Transverse colon (tissue), 4 donors: Measurements from ENCODE around the gene PFKFB2. TPM values are rescaled to one million over a fixed set of nuclear protein-coding genes. Genes with fewer than 3 reads are reported as not detected.

Experiments
- DNase-seq: peaks from one replicate; pipeline ENCODE4 v3.0.0-alpha.2; 2019
- H3K27ac ChIP-seq, 4 donors: fragments of 200-600 bp; sonication (generic); 2 replicates each; pipeline ENCODE4 v1.5.1; 2016 to 2018; ENCODE audit warnings: inconsistent platforms in 4 of 4
- H3K27me3 ChIP-seq: fragments of 200-600 bp; sonication (generic); 2 replicates; pipeline ENCODE4 v1.5.1; 2017; ENCODE audit warnings: inconsistent platforms
- H3K36me3 ChIP-seq, 4 donors: fragments of 200-600 bp; sonication (generic); 2 replicates each; pipeline ENCODE4 v1.5.1; 2017 to 2019; ENCODE audit warnings: inconsistent platforms in 4 of 4
- H3K4me1 ChIP-seq, 4 donors: fragments of 200-600 bp; sonication (generic); 2 replicates each; pipeline ENCODE4 v1.5.1; 2017 to 2020; ENCODE audit warnings: inconsistent platforms in 4 of 4
- H3K4me3 ChIP-seq, 4 donors: fragments of 200-600 bp; sonication (generic); 1 replicate in 1 of 4; 2 replicates in 3 of 4; pipeline versions ENCODE4 v1.5.1 to v1.6.1; 2017 to 2019; ENCODE audit warnings: inconsistent platforms in 4 of 4
- H3K9me3 ChIP-seq, 2 donors: fragments of 200-600 bp; sonication (generic); 2 replicates each; pipeline ENCODE4 v1.5.1; 2017 to 2019; ENCODE audit warnings: inconsistent platforms in 2 of 2
- CTCF ChIP-seq, 5 experiments: fragments of 200-600 bp in 3 of 5; fragments of 450-650 bp in 2 of 5; sonication (generic) in 3 of 5; IDR thresholded peaks; 1 replicate in 2 of 5; 2 replicates in 3 of 5; pipeline ENCODE4 v1.5.1; 2016 to 2017; ENCODE audit warnings: antibody characterized with exemption in 5 of 5, inconsistent platforms in 3 of 5, mild to moderate bottlenecking in 2 of 5, moderate library complexity in 1 of 5
- EP300 ChIP-seq: sonication (generic); formaldehyde crosslinking; IDR thresholded peaks from one replicate; pipeline ENCODE4 v1.6.1; 2017; ENCODE audit warnings: antibody characterized with exemption, low read depth
- POLR2A ChIP-seq: fragments of 450-650 bp; IDR thresholded peaks from one replicate; pipeline ENCODE4 v1.6.1; 2016; ENCODE audit warnings: antibody characterized with exemption, mild to moderate bottlenecking, moderate library complexity
- POLR2AphosphoS5 ChIP-seq, 3 donors: sonication (generic); formaldehyde crosslinking; IDR thresholded peaks; one replicate each; pipeline ENCODE4 v1.6.1; 2016; ENCODE audit warnings: antibody characterized with exemption in 3 of 3
- WGBS, 2 donors: methylation state at CpG; one replicate each; pipeline ENCODE4 v1.1.5; 2018; ENCODE audit warnings: low coverage in 1 of 2; 5-methylcytosine and 5-hydroxymethylcytosine counted together
- in situ Hi-C, 4 donors: fragments of 200-750 bp; cut with MboI; loops; one replicate each; pipeline versions ENCODE4 v1.15.0 to v1.15.1; 2017; ENCODE audit warnings: low sequenced_read_pairs in 3 of 4, low pct_ligation_motif_present in 1 of 4, low pct_unique_long_range_greater_than_20kb in 1 of 4
- intact Hi-C: fragments of 100-400 bp; cut with DNase I; formaldehyde crosslinking; loops from one replicate; pipeline ENCODE4 v1.15.1; 2023; ENCODE audit warnings: low total_unique reads
- total RNA-seq, 4 donors: library from RNA; depleted of rRNA; stranded (reverse); fragments of >200 nt; gene quantifications; one replicate each; pipeline ENCODE4 v1.1.0, GENCODE V29; 2016

The PFKFB2 gene
- total RNA-seq = 100 to 1,000 TPM in 1 of 4 donors, 10 to 100 TPM in 3; 84.2 to 155 (median 91.1) TPM

DNA sequence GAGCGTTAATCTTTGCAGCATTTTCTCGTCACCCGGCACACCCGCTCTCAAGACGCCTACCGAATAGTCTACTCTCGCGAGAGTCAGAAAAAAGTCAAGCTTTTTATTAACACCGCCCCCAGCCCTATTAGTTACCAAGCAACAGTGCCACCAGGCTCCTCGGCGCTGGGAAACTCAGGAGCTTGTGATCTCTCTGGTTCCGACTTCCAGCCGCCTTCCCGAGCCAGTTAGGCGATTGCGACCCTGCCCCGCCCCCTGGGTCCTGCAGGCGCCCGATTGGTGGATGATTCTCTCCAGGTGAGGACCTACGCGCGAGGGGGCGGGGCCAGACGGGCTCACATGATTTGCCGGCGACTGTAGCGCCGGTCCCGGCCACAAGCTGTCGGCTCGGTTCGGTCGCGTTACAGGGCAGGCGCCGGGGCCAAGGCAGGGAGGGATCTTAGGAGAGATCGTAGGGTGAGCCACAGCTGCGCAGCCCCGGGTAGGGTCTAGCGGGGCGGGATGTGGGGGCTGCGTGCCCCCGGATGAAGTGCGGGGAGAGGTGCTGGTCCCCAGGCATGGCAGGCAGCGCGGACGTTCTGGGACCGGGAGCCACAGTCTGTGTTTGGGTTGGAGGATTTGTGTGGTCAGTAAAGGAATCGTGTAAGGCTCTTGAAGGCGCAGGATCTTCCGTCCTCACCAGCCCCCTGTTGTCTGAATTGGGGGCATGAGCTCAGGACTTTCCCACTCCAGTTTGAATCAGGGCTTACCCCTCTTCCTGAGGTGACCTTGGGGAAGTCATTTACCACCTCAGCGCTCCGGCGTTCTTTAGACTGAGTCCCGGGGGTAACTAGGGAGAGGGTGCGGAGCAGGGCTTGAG, at the start of gene PFKFB2:
Gene PFKFB2, plus strand, starts transcription at position 365 of the 859 bp plus-strand sequence. CDS start 1,443 bp downstream, outside the sequence.
- no peaks in the 10 kb centered on the region for H3K9me3 ChIP-seq
- peak; percentile 99 for DNase-seq
- H3K27ac ChIP-seq = peak within 1 kb of the TSS; percentile 92 to 96 (median 92)
- peaks cover 0 to 14% (median 2%) of the 10 kb centered on the region in 4 donors for H3K36me3 ChIP-seq
- H3K4me3 ChIP-seq = peak within 1 kb of the TSS; percentile 53 to 86 (median 60)
- intact Hi-C loops = no loop called here
- TF ChIP-seq EP300 = no peak
- TF ChIP-seq POLR2A = peak; percentile 99
- TF ChIP-seq POLR2AphosphoS5 (IDR thresholded peaks at IDR 0.05) = peak; percentile 94 to 99 (median 99)
- peak in 4 of 5 experiments; percentile 15 to 84 (median 52) for TF ChIP-seq CTCF (IDR thresholded peaks at IDR 0.05)
- in situ Hi-C loops = no loop called here
- H3K27me3 ChIP-seq = no peaks in the 10 kb centered on the region
- H3K4me1 ChIP-seq = peaks cover 8 to 71% (median 36%) of the 10 kb centered on the region in 4 donors
- 3 to 4% methylated on average over 7 to 38 of the region's 56 CpGs for WGBS, 2 donors

- TF ChIP-seq CTCF (IDR thresholded peaks at IDR 0.05) (peak; percentile 57 to 74 (median 64)), EP300 (no peak)
- peak; percentile 76 for DNase-seq
- intact Hi-C loops (no loop called here), in situ Hi-C loops (no loop called here)
- WGBS, 2 donors = 40 to 65% methylated on average over 2 to 9 of the region's 9 CpGs
- H3K27me3 ChIP-seq = no peaks in the 10 kb centered on the region
- peak overlapping the region in 1 of 4 donors; percentile 15 for H3K27ac ChIP-seq
- H3K36me3 ChIP-seq = no peaks in the 10 kb centered on the region
- H3K4me1 ChIP-seq = peaks cover 0 to 28% (median 12%) of the 10 kb centered on the region in 4 donors
- no peak overlapping the region for H3K4me3 ChIP-seq
- H3K9me3 ChIP-seq = no peaks in the 10 kb centered on the region
Measured at GRCh38 chr1:207004931-207005830, 47.9 kb upstream of the PFKFB2 start.

DNA sequence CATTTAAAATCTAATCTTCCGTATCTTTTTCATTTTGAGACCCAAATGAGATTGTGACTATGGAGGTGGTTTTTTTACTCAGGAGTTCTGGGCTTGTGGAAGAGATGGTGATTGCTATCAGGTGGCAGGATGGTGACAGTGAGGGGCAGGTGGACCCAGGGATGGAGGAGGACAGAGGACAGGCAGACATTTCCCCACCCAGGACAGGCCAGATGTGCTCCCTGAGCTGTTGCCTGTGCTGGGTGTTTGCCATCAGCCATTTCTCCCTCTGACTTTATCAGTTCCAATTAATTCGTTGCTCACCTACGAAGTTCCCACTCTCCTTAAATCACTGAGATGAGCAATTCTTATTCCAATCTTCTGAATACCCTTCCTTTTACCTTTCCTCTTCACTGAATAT, 47.0 kb upstream of the PFKFB2 start:
- 86 to 89% methylated on average over 2 to 3 of the region's 3 CpGs for WGBS, 2 donors
- Histone ChIP-seq H3K36me3 (no peaks in the 10 kb centered on the region), H3K9me3 (no peaks in the 10 kb centered on the region), H3K27me3 (no peaks in the 10 kb centered on the region), H3K27ac (no peak overlapping the region), H3K4me3 (no peak overlapping the region), H3K4me1 (peaks cover 0 to 32% (median 14%) of the 10 kb centered on the region in 4 donors)
- no peak for TF ChIP-seq EP300
- TF ChIP-seq POLR2AphosphoS5 (IDR thresholded peaks at IDR 0.05) = no peak
- no peak for TF ChIP-seq CTCF (IDR thresholded peaks at IDR 0.05)
- TF ChIP-seq POLR2A = no peak
- intact Hi-C loops (no loop called here), in situ Hi-C loops (no loop called here)
- DNase-seq = no peak

- no peaks in the 10 kb centered on the region for H3K9me3 ChIP-seq
- H3K36me3 ChIP-seq = no peaks in the 10 kb centered on the region
- intact Hi-C loops = no loop called here
- in situ Hi-C loops = no loop called here
- H3K27me3 ChIP-seq = no peaks in the 10 kb centered on the region
- H3K4me3 ChIP-seq = no peak overlapping the region
- DNase-seq = no peak
- H3K4me1 ChIP-seq = peaks cover 0 to 29% (median 13%) of the 10 kb centered on the region in 4 donors
- TF ChIP-seq POLR2A (no peak), CTCF (IDR thresholded peaks at IDR 0.05) (no peak), EP300 (no peak), POLR2AphosphoS5 (IDR thresholded peaks at IDR 0.05) (no peak)
- WGBS, 2 donors = 72 to 90% methylated on average over 2 to 3 of the region's 3 CpGs
- no peak overlapping the region for H3K27ac ChIP-seq
Measured at GRCh38 chr1:207006914-207007313, 46.2 kb upstream of the PFKFB2 start.
